HG03108 (cell line): Measurements from ENCODE around the gene NSUN3.

Source experiments
- ATAC-seq: cut with Tn5 transposase; IDR thresholded peaks from one replicate; pipeline ENCODE4 v1.9.1; 2021; ENCODE audit warnings: moderate library complexity; ENCODE audit not compliant: unreplicated experiment

Gene NSUN3

GRCh38 chr3:94117729-94118128, 54.9 kb downstream of the NSUN3 start:
- ATAC-seq = no peak

GRCh38 chr3:94118390-94118789, 55.5 kb downstream of the NSUN3 start:
- no peak for ATAC-seq

DNA sequence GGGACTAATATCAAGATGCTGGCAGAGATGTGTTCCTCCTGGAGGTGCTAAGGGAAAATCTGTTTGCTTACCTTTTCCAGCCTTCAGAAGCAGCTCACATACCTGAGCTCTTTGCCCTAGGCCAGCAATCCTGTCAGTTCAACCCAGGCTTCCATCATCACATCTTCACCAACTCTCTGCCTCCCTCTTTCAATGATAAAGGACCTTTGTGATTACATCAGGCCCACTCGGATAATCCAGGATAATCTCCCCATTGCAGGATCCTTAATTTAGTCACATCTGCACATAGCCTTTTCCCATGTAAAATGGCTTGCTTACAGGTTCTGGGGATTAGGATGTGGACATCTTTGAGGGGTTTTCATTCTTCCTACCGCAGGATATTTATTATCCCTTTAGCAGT, 58.3 kb downstream of the NSUN3 start:
- ATAC-seq = no peak

- ATAC-seq = no peak
Observed at GRCh38 chr3:94127115-94127514, 64.3 kb downstream of the NSUN3 start.

GRCh38 chr3:94130690-94131089, 67.8 kb downstream of the NSUN3 start:
- no peak for ATAC-seq

DNA sequence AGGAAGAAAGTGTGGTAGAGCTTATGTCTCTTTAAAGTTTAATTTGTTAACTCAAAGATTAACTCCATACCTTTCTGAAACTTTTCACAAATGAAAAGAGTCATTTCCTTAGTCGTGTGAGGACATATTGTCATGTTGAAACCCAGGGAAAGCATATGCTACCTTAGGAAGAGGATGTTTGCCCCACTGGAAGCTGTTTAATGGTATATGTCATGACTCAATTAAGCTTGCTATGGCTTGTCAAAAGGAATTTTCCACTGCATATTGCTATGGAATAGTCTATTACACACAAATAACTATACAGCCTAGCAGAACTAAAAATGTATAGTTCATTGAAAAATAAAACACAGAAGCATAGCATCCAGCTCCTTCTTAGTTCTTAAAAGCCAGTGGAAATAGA, 69.9 kb downstream of the NSUN3 start:
- no peak for ATAC-seq

DNA sequence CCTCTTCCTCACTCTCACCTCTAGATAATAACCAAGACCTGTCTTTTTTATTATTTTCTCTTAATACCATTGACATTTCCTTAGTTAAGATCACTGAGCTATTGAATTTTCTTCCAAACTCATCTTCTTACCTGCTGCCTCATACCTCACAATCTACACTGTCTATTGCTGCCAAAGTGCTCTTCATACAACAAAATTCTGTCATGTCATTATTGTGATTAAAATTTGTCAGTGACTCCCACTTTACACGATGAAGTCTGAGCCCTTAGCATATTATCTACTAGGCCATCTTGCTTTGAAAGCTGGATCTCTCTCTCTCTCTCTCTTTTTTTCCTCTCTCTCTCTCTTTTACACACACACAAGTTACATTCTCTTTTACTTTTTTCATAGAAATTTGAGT, 73.3 kb downstream of the NSUN3 start:
- ATAC-seq = no peak

- no peak for ATAC-seq
Observed at GRCh38 chr3:94137377-94137776, 74.5 kb downstream of the NSUN3 start.

- ATAC-seq = no peak
Observed at GRCh38 chr3:94146455-94146854, 83.6 kb downstream of the NSUN3 start.

DNA sequence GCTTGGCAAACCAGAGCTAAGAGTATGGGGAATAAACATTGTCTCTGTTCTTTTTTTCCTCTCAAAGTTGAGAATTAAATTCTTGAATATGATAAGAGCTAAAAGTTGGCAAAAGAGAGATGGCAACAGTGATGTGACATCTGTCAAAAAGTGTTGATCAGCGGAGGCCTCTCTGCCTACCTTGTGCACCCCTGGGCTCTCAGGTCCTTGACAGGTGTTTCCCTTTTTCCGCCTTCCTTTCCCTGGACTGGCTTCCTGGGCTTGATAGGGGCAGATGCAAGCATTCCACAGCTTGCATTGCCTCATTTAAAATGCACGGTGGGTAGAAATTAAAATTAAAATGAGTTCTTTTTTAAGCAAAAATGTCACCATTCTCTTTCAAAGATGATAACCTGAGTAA, 84.2 kb downstream of the NSUN3 start:
- no peak for ATAC-seq

GRCh38 chr3:94150113-94150512, 87.3 kb downstream of the NSUN3 start:
- ATAC-seq = no peak

DNA sequence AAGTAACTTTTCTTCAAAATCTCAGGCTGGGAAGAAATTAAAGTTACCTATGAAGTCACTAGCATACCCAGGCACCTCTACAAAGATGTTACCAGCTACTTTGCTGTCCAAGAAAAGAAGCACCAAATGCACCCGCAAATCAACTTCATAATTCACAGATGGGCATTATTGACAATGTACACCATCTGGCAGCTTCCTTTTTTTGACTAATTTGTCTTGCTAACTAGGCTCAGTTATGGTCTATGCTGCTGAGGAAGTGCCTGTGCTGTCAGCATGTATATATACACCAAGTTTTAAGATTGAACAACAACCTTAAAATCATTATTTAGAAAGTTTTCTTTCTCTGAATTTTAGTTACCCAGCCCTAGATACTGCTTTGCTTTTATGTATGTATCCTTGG, 93.8 kb downstream of the NSUN3 start:
- ATAC-seq = no peak

GRCh38 chr3:94158512-94158911, 95.7 kb downstream of the NSUN3 start:
- no peak for ATAC-seq

DNA sequence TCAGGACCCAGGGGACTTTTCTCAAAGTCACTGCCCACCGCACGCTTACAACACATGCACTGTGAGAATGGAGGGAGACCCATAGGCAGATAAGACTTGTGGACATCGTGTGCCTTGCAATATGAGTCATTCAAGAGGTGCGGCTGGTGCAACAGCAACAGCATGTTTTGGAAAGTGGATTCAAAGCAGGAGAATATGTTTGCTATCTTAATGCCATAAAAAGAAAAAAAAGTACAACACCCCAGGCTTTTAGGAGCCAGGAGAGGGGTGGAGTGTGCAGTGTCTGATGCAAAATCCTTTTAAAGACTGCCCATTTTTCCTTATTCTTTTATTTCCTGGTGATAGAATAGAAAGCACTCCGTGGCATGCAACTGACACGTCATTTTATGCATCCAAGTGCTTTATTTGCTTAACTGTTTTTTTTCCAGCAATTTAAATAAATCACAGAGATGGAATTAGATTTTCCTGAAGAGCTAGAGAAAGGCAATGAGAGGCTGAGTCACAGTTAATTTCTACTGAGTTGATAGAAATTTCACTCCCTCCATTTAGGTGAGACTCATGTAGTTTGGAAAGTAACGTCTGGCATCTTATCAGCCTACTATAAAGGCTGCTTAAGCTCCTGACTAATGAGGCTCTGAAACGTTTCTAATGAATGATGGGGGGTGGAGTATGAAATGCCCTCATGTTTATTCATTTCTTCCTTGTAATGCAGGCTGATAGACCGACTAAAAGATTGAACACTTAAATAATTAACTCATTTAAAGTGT, 96.4 kb downstream of the NSUN3 start:
- no peak for ATAC-seq

DNA sequence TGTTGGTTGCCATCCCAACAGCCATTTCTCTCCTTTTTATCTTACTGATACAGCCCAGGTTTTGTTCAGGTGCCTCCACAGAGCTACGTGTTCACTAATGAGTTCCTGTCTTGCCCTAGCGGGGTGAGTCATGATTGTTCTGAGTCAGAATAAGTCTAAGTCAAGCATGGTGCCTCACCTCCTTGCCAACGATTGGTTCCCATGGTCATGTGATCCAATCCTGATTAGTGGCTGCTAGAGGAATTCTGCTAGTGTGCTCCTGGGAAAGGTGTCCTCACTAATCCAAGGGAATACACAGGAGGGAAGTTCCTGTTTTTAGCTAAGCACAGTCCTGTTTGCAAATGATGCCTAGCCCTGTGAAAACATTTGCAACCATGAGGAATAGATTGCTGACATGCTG, 99.8 kb downstream of the NSUN3 start:
- ATAC-seq = no peak

- no peak for ATAC-seq
Observed at GRCh38 chr3:94167346-94167745, 104.5 kb downstream of the NSUN3 start.

DNA sequence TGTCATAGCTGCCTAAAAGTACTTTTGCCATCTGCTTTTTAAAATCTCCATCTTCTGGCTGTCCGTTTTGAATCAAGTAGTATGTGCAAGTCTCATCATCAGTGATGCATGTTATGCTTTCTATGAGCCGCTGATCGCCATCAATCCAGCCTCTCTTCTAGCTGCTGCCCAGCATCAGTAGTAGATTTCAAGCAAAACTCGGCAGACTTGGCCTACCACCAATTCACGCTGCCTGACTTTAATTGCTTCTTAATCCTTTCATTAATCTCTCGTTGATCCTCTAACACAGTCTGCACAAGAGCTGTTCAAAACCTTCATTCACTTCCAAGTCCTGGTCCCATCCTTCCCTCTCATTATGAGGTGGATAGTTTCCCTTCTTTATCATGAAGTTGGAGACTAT, 104.9 kb downstream of the NSUN3 start:
- no peak for ATAC-seq

- ATAC-seq = no peak
Observed at GRCh38 chr3:94171954-94172353, 109.1 kb downstream of the NSUN3 start.

- no peak for ATAC-seq
Observed at GRCh38 chr3:94172695-94173310, 109.9 kb downstream of the NSUN3 start.

GRCh38 chr3:94173673-94174434, 111.0 kb downstream of the NSUN3 start:
- no peak for ATAC-seq

DNA sequence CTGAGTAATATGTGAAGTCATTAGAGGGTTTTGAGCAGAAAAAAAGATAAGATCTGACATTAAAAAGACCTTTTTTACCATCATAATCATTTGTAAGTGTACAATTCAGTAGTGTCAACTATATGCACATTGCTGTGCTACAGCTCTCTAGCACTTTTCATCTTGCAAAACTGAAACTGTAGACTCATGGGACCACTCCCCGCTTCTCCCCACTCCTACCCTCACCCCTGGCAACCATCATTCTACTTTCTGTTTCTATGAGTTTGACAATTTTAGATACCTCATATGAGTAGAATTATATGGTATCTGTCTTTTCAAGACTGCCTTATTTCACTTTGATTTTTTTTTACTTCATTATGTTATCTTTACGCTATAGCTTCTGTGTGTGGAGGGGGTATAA, 112.8 kb downstream of the NSUN3 start:
- no peak for ATAC-seq
